ENCODE data around the gene ATP6V0A4.

DNA sequence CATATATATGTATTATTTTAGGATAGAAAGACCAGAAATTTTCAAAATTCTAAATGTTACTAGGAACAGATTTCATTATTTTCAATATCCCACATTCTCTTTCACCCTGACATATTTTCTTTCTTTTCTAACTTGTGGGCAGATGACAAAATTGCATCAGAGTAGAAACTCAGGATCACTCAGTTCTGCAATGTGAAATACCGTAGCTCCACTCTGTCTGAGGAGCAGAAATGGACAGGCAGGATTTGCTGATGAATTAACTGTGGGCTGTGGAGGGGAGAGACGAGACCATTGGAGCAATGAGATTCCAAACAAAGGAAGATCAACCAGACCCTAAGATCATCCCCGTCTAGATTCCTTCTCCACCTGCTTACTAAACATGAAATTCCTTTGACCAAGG lies 59.9 kb downstream of the ATP6V0A4 start:
- TF ChIP-seq, protein P1, sequence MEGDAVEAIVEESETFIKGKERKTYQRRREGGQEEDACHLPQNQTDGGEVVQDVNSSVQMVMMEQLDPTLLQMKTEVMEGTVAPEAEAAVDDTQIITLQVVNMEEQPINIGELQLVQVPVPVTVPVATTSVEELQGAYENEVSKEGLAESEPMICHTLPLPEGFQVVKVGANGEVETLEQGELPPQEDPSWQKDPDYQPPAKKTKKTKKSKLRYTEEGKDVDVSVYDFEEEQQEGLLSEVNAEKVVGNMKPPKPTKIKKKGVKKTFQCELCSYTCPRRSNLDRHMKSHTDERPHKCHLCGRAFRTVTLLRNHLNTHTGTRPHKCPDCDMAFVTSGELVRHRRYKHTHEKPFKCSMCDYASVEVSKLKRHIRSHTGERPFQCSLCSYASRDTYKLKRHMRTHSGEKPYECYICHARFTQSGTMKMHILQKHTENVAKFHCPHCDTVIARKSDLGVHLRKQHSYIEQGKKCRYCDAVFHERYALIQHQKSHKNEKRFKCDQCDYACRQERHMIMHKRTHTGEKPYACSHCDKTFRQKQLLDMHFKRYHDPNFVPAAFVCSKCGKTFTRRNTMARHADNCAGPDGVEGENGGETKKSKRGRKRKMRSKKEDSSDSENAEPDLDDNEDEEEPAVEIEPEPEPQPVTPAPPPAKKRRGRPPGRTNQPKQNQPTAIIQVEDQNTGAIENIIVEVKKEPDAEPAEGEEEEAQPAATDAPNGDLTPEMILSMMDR (IDR thresholded peaks at IDR 0.05), result no peak
- TF ChIP-seq POLR2AphosphoS5 (IDR thresholded peaks at IDR 0.05) (no peak), POLR2A (IDR thresholded peaks at IDR 0.05) (no peak)

All from breast epithelium (tissue), 3 donors.